ENCODE results near the gene P2RY2.

Gene P2RY2

DNA sequence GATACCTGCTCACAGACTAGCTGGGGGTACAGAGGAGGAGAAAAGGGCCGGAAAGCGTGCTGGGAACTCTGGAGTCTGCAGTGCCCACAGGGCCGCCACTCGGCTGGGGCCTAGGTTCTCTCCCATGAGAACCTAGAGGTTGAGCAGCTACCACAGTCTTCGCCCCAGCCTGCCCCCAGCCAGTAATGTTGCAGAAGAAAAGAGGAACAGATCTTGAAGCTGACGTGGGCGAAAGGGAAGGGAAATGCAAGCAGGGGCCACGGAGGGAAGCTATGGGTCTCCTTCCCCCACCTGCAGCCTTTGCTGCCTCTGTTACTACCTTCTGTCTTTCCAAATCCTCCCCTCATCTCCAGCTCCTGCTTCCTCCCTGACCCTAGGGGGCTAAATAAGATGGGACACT, 28.8 kb upstream of the P2RY2 start:
- TF ChIP-seq, protein P1, sequence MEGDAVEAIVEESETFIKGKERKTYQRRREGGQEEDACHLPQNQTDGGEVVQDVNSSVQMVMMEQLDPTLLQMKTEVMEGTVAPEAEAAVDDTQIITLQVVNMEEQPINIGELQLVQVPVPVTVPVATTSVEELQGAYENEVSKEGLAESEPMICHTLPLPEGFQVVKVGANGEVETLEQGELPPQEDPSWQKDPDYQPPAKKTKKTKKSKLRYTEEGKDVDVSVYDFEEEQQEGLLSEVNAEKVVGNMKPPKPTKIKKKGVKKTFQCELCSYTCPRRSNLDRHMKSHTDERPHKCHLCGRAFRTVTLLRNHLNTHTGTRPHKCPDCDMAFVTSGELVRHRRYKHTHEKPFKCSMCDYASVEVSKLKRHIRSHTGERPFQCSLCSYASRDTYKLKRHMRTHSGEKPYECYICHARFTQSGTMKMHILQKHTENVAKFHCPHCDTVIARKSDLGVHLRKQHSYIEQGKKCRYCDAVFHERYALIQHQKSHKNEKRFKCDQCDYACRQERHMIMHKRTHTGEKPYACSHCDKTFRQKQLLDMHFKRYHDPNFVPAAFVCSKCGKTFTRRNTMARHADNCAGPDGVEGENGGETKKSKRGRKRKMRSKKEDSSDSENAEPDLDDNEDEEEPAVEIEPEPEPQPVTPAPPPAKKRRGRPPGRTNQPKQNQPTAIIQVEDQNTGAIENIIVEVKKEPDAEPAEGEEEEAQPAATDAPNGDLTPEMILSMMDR (IDR thresholded peaks at IDR 0.05; ENCODE audit: low read depth, low read length) = no peak
- H3K4me3 ChIP-seq (ENCODE audit: low read depth, low read length) = no peak overlapping the region

DNA sequence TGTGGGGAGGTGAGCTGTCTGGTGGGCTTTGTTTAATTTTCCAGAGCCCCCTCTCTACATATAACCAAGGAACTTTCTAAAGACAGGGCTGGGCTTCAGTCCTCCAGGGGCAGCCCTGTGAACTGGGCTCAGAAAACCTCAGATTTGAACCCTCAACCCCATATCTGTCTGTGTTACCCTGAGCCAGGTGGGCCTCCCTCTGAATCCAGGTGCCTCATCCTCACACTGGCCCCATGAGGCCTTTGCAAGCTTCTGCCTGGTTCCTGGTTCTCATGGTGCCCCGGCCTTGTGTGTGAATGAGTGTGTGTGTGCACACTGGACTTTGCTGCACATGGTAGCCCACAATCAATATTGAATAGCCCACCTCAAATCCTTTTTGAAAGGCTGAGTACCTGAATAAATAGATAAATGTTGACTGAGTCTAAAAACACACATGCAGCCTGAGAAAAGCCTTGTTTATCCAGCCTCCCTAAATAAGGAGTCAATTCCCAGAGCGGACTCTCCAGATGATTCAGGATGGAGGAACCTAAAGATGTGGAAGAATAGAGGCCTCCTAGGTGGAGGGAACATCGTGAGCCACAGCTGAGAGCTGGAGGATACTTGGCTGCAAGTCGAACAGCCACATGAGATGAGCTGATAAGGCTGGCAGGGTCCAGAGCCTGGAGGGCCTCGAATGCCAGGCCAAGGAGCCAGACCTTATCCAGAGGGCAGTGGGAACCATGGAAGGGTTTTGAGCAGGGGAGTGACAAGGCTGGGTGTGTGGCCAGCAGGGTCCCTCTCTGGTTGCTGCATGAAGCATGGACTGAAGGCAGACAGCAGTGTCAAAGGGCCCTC, 28.1 kb upstream of the P2RY2 start:
- TF ChIP-seq, protein P1 (IDR thresholded peaks at IDR 0.05; ENCODE audit: low read depth, low read length) = no peak
- no peak overlapping the region for H3K4me3 ChIP-seq (ENCODE audit: low read depth, low read length)

DNA sequence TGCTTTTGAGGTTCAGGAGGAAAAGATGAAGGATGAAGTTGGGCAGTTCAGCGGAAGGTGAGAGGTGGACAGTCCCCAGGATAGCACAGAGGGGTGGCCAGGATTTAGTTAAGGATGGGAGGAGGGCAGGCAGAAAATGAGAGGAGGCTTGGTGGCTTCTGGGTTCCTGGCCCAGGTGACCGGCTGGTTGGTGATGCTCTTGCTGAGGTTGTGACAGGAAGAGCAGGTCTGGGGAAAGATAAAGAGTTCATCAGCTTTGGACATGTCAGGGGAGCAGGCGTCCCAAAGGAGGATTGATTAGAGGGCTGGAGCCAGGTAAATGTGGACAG, 27.6 kb upstream of the P2RY2 start:
- TF ChIP-seq, protein P1 (IDR thresholded peaks at IDR 0.05; ENCODE audit: low read depth, low read length) = no peak
- no peak overlapping the region for H3K4me3 ChIP-seq (ENCODE audit: low read depth, low read length)

DNA sequence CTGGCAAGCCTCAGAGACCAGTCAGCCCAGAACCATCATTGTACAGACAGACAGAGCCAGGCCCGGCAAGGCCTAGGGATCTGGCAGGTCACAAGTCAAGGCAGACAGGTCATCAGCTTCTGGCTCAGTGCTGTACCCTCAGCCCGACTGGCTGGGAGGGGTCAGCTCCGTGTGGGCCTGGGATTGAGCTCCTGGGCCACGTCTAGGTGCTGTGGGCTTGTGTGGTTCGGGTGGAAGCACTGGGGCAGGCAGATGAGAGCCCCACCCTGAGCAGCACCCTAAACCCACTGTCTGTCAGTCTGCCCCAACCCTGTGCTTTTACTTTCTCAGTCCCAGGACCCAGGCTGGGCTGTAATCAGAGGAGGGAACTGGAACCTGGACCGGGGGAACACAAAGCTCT, 26.9 kb upstream of the P2RY2 start:
- TF ChIP-seq, protein P1 (IDR thresholded peaks at IDR 0.05; ENCODE audit: low read depth, low read length) = no peak

DNA sequence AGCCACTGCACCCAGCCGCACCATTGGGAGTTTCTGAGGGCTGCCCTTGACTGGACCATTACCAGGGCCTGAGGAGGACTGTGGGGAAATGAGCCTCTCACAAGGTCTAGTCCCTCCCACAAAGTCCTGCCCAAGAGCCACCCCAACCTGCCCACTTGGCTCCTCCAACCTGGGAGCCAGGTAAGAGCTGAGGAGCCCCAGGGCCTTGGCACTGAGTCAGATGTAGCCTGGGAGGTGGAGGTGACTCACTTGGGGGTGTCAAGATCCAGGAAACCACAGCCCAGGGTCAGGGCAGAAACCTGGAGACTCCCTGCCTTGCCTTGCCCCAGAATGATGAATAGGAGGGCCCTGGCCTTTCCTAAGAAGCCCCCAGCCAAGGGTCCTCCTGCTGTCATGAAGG, 25.8 kb upstream of the P2RY2 start:
- H3K4me3 ChIP-seq (ENCODE audit: low read depth, low read length) = no peak overlapping the region
- TF ChIP-seq, protein P1 (IDR thresholded peaks at IDR 0.05; ENCODE audit: low read depth, low read length) = no peak

More for the DNA sequence above, 26.9 kb upstream of the P2RY2 start:
- no peak overlapping the region for H3K4me3 ChIP-seq (ENCODE audit: low read depth, low read length)

DNA sequence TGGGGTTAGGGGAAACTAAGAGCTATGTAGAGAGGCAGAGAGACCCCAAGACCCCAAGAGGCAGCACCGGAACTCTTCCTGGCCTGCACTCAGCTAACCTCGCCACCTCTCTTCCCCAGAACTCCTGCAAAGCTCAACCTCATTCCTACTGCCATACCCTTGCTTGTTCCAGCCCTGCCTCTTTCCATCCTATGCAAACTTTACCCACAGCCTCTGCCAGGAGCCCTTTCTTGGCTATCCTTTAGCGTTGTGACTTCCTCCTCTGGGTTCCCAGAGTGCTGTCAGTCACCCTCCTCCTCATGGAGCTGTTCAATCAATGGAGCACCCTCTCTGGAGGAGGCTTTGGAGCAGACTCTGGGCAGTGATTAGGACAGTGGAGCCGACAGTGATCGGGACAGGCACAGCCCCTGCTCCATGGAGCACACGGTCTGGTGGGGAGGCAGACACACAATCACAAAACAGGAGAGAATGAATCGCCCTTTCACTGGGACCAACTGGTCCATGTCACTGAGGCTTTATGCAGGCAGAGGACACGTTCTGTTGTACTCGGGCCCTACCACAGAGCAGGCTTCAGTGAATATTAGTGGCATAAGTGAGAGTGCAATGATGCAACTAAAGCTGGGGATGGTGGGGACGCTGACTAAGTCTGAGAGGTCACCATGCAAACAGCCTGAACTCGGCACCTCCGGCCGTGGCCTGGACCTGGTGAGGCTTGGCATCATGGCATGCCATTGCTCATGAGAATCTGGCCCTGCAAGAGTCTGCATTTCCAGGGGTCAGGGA, 24.6 kb upstream of the P2RY2 start:
- H3K4me3 ChIP-seq (ENCODE audit: low read depth, low read length) = no peak overlapping the region
- TF ChIP-seq, protein P1 (IDR thresholded peaks at IDR 0.05; ENCODE audit: low read depth, low read length) = no peak

DNA sequence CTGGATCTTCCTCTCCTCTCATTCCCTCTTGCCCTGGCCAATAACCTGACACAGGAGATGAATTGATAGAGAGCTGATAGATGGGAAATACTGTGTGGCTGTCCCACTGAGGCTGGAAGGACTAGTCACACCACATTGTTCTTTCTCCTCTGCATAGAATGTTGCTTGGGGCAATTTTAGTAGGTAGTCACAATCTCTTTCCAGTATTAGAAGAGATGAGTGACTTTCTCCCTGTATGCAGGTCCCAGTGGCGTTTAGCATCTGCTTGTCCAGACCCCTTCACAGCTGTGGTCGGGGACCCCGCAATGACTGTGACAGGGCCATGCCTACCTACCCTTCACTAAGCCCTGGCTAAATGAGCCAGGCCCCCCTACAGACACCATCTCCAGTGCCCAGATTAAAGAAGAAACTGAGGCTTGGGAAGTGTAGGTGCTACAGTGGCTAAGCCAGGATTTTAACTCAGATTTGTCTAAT, 24.0 kb upstream of the P2RY2 start:
- H3K4me3 ChIP-seq (ENCODE audit: low read depth, low read length) = no peak overlapping the region
- TF ChIP-seq, protein P1 (IDR thresholded peaks at IDR 0.05; ENCODE audit: low read depth, low read length) = no peak
